Activated CD8-positive, alpha-beta memory T cell treated with anti-CD3 and anti-CD28 coated beads for 4 hours (primary cell): Measurements from ENCODE around the gene CCDC9B.

Experiments
- DNase-seq, 2 donors: peaks; one replicate each; pipeline ENCODE4 v3.0.0-alpha.2; 2020; ENCODE audit warnings: low read depth in 2 of 2

CCDC9B gene

GRCh38 chr15:40310001-40310959 lies 30.5 kb downstream of the CCDC9B start:
- no peak for DNase-seq

- no peak for DNase-seq
These were observed 31.3 kb downstream of the CCDC9B start for GRCh38 chr15:40309344-40309862.

- DNase-seq, result peak in 1 of 2 donors; percentile 39
These were observed 33.1 kb downstream of the CCDC9B start, which contains the start of gene PLCB2 for GRCh38 chr15:40307421-40308211. Gene PLCB2, minus strand, starts transcription at chr15:40307935. Its CDS starts 263 bp downstream, at chr15:40307672.

- no peak for DNase-seq
These were observed 33.8 kb downstream of the CCDC9B start for GRCh38 chr15:40306908-40307307.

GRCh38 chr15:40306371-40306770 lies 34.4 kb downstream of the CCDC9B start:
- DNase-seq, result no peak

- DNase-seq, result no peak
These were observed 35.5 kb downstream of the CCDC9B start for GRCh38 chr15:40305281-40305680.

GRCh38 chr15:40303576-40303975 lies 37.2 kb downstream of the CCDC9B start:
- DNase-seq, result no peak

- DNase-seq, result no peak
These were observed 37.8 kb downstream of the CCDC9B start for GRCh38 chr15:40302981-40303380.

- DNase-seq, result no peak
These were observed 38.4 kb downstream of the CCDC9B start for GRCh38 chr15:40302288-40302886.

GRCh38 chr15:40301467-40302179 lies 39.1 kb downstream of the CCDC9B start:
- no peak for DNase-seq

- no peak for DNase-seq
These were observed 40.0 kb downstream of the CCDC9B start for GRCh38 chr15:40300771-40301170.

GRCh38 chr15:40300367-40300766 lies 40.4 kb downstream of the CCDC9B start:
- DNase-seq, result no peak

- DNase-seq, result no peak
These were observed 42.4 kb downstream of the CCDC9B start for GRCh38 chr15:40298216-40298935.

GRCh38 chr15:40297356-40297755 lies 43.4 kb downstream of the CCDC9B start:
- DNase-seq, result no peak

GRCh38 chr15:40296561-40297230 lies 44.0 kb downstream of the CCDC9B start:
- no peak for DNase-seq

- DNase-seq, result no peak
These were observed 44.7 kb downstream of the CCDC9B start for GRCh38 chr15:40295877-40296560.

GRCh38 chr15:40295297-40295696 lies 45.4 kb downstream of the CCDC9B start:
- DNase-seq, result no peak

- no peak for DNase-seq
These were observed 46.5 kb downstream of the CCDC9B start for GRCh38 chr15:40293905-40294895.
